K562 (cell line): ENCODE data around the gene CEMIP2. TPM values are rescaled to one million over a fixed set of nuclear protein-coding genes. Genes with fewer than 3 reads are reported as not detected.

ENCODE experiments used
- ATAC-seq: fragments of 200-7000 bp; cut with Tn5 transposase; 3 replicates; pipeline ENCODE4 v1.9.1; 2020; ENCODE audit warnings: moderate library complexity
- BruUV-seq: library from RNA; stranded (reverse); fragments of 400-500 nt; replicated peaks from 2 replicates; lab custom pipeline; 2021; lab: Mats Ljungman, UMichigan
- CTCF ChIA-PET: fragments of 300-600 bp; formaldehyde crosslinking; extraction: SDS; loops from one replicate; lab custom pipeline; 2021; ENCODE audit warnings: low intra/inter-chr PET ratio; lab: Yijun Ruan, JAX
- POLR2A ChIA-PET: fragments of 300-600, 350-650 bp; sonication (Branson Sonifier 250); formaldehyde crosslinking; extraction: SDS; loops from one replicate; lab custom pipeline; 2021; ENCODE audit warnings: antibody characterized with exemption, inconsistent platforms; lab: Yijun Ruan, JAX
- DNase-seq, 4 experiments: peaks; one replicate each; pipeline versions ENCODE4 v3.0.0 to v3.0.0-alpha.2; 2011 to 2018; ENCODE audit warnings: low spot score in 3 of 4, mixed read lengths in 3 of 4; ENCODE audit errors: extremely low read depth in 1 of 4
- FAIRE-seq: peaks from 2 replicates; lab custom pipeline; 2011; peaks lifted over from hg19 to GRCh38; lab: Jason Lieb, UNC
- H2AFZ ChIP-seq: 2 replicates; pipeline ENCODE4 v1.6.0; 2011; ENCODE audit warnings: low read depth, low read length, control low read depth, inconsistent platforms
- H3K27ac ChIP-seq: fragments of 200-600 bp; 3 replicates; pipeline ENCODE4 v1.8.0; 2011; ENCODE audit warnings: low read depth, mild to moderate bottlenecking, control low read depth, inconsistent platforms, low read length, moderate library complexity, mixed read lengths; ENCODE audit errors: extremely low read depth
- H3K27me3 ChIP-seq, 2 experiments: fragments of 300-600 bp in 1 of 2; 2 replicates in 1 of 2; 3 replicates in 1 of 2; pipeline versions ENCODE4 v1.6.0 to v1.8.0; 2011; ENCODE audit warnings: inconsistent platforms in 2 of 2, low read length in 2 of 2, mild to moderate bottlenecking in 1 of 2, mixed read lengths in 1 of 2, moderate library complexity in 1 of 2; ENCODE audit not compliant: control insufficient read depth in 2 of 2, insufficient read depth in 2 of 2
- H3K36me3 ChIP-seq: fragments of 300-600 bp; 3 replicates; pipeline ENCODE4 v1.8.0; 2011; ENCODE audit warnings: mild to moderate bottlenecking, low read length, inconsistent platforms; ENCODE audit not compliant: control insufficient read depth, insufficient read depth
- H3K4me1 ChIP-seq, 2 experiments: fragments of 200-600 bp in 1 of 2; replicated peaks in 1 of 2; 2 replicates in 1 of 2; 3 replicates in 1 of 2; pipeline versions ENCODE4 v1.5.1 to v1.8.0; 2011; ENCODE audit warnings: inconsistent platforms in 2 of 2, low read length in 2 of 2, mild to moderate bottlenecking in 1 of 2, mixed read lengths in 1 of 2, moderate library complexity in 1 of 2; ENCODE audit not compliant: control insufficient read depth in 2 of 2, insufficient read depth in 2 of 2
- H3K4me2 ChIP-seq: 2 replicates; pipeline ENCODE4 v1.6.1; 2011; ENCODE audit warnings: low read length, control low read depth, inconsistent platforms, mixed read lengths; ENCODE audit not compliant: insufficient read depth
- H3K4me3 ChIP-seq: fragments of 200-600 bp; sonication (generic), shearing (Covaris generic); 2 replicates; pipeline ENCODE4 v1.5.1; 2016; ENCODE audit warnings: control low read depth, inconsistent platforms
- H3K79me2 ChIP-seq: fragments of 200-600 bp; 3 replicates; pipeline ENCODE4 v1.8.0; 2011; ENCODE audit warnings: low read length, inconsistent platforms; ENCODE audit not compliant: control insufficient read depth, insufficient read depth
- H3K9ac ChIP-seq, 2 experiments: 2 replicates each; pipeline versions ENCODE4 v1.6.0 to v1.6.1; 2011; ENCODE audit warnings: low read depth in 2 of 2, low read length in 2 of 2, control low read depth in 1 of 2, inconsistent platforms in 1 of 2, mild to moderate bottlenecking in 1 of 2, mixed read lengths in 1 of 2; ENCODE audit not compliant: insufficient read depth in 1 of 2
- H3K9me1 ChIP-seq: one replicate; pipeline ENCODE4 v1.6.0; 2011; ENCODE audit warnings: inconsistent platforms, mild to moderate bottlenecking, low read length, moderate library complexity; ENCODE audit not compliant: control insufficient read depth, insufficient read depth
- H3K9me3 ChIP-seq: replicated peaks from 2 replicates; pipeline ENCODE4 v1.5.1; 2011; ENCODE audit warnings: low read depth, low read length, inconsistent platforms; ENCODE audit not compliant: control insufficient read depth, insufficient read depth
- H4K20me1 ChIP-seq: replicated peaks from 2 replicates; pipeline ENCODE4 v1.6.1; 2011; ENCODE audit warnings: low read length, inconsistent platforms, mixed read lengths; ENCODE audit not compliant: control insufficient read depth, insufficient read depth
- GTF2A2 ChIP-seq: IDR thresholded peaks from 2 replicates; pipeline ENCODE4 v1.6.1; 2016; ENCODE audit warnings: mild to moderate bottlenecking, missing genetic modification characterization, missing compliant biosample characterization
- RHOXF2B ChIP-seq: fragments of 250-450 bp; sonication (Bioruptor Pico); conservative IDR thresholded peaks from 2 replicates; pipeline ENCODE4 v1.5.1; 2021
- ZBTB17 ChIP-seq: fragments of 450-650 bp; formaldehyde crosslinking; IDR thresholded peaks from 2 replicates; pipeline ENCODE4 v1.4.0; 2020; ENCODE audit warnings: mild to moderate bottlenecking
- WGBS: fragments of 100-300 bp; shearing (Covaris generic); methylation state at CpG from one replicate; pipeline ENCODE4 v1.1.6; 2016; ENCODE audit warnings: low coverage, mixed read lengths; ENCODE audit not compliant: insufficient coverage; ENCODE audit errors: missing lambda C conversion rate; 5-methylcytosine and 5-hydroxymethylcytosine counted together
- in situ Hi-C: fragments of 300-500 bp; cut with MboI; formaldehyde crosslinking; loops from 4 replicates; pipeline ENCODE4 v1.15.0; 2018; ENCODE audit warnings: inconsistent platforms, mixed read lengths
- intact Hi-C: fragments of 100-400 bp; cut with micrococcal nuclease; formaldehyde crosslinking; loops from 2 replicates; pipeline ENCODE4 v1.14.2; 2022
- polyA plus RNA-seq, 8 experiments: library from polyadenylated mRNA; depleted of rRNA in 4 of 8; stranded (reverse) in 5 of 8; unstranded in 3 of 8; fragments of >200 nt; fragmentation: Nextera tagmentation in 2 of 8; fragmentation: Illumina TruSeq in 1 of 8; extraction: Ambion mirVana in 2 of 8; extraction: Trizol in 1 of 8; gene quantifications; 2 replicates each; pipeline versions ENCODE4 v1.2.1 to v1.2.3, GENCODE V29; 2011 to 2014; ENCODE audit warnings: inconsistent platforms in 1 of 8, missing spikeins in 1 of 8
- total RNA-seq, 7 experiments: library from RNA; depleted of rRNA in 6 of 7; stranded (reverse); fragments of >200 nt in 6 of 7; fragmentation: Illumina TruSeq in 2 of 7; extraction: Trizol in 2 of 7; gene quantifications; 2 replicates each; pipeline versions ENCODE4 v1.2.1 to v1.2.3, GENCODE V29; 2011 to 2021; ENCODE audit warnings: low replicate concordance in 1 of 7
- TF ChIP-seq, protein P1 (sequence below), 2 experiments: fragments of 450-650 bp in 1 of 2; sonication (generic) in 1 of 2; formaldehyde crosslinking in 1 of 2; IDR thresholded peaks in 1 of 2; conservative IDR thresholded peaks in 1 of 2; 2 replicates each; pipeline versions ENCODE4 v1.6.1 to v1.8.1; 2016 to 2023; ENCODE audit warnings: mild to moderate bottlenecking in 2 of 2, moderate library complexity in 2 of 2, inconsistent platforms in 1 of 2, missing genetic modification reagents in 1 of 2

Gene CEMIP2
- total and polyA plus RNA-seq, 9 of the 15 experiments (the other 6 are each of a cell fraction or from before 2014, with no cell fraction given), result 5.4 to 29.9 (median 14.2) TPM

DNA sequence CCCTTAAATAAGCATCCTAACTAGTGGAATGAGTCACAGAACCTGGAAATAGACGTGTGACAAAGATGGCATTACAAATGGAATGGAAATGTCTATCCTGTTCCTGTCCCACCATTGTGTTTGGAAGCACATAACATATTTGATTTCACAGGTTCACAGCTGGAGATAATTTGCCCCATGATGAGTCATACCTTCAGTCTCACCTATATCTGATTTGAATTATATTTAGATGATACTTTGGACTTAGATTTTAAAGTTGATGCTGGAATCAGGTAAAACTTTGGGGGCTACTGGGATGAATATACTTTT, 92.5 kb downstream of the CEMIP2 start:
- Histone ChIP-seq H3K9ac (no peak overlapping the region), H3K4me3 (no peak overlapping the region), H3K4me2 (no peak overlapping the region), H3K9me1 (no peaks in the 10 kb centered on the region), H3K4me1 (peaks cover 7 to 13% of the 10 kb centered on the region in 2 experiments; a peak in 4 of 5 replicates), H3K27me3 (no peaks in the 10 kb centered on the region), H4K20me1 (no peaks in the 10 kb centered on the region), H3K27ac (no peak overlapping the region), H3K79me2 (no peaks in the 10 kb centered on the region), H3K36me3 (no peaks in the 10 kb centered on the region; the same call in 2 of the 3 replicates), H2AFZ (no peak overlapping the region), H3K9me3 (peaks cover 2% of the 10 kb centered on the region)
- CTCF ChIA-PET, result no interaction called here
- 40% methylated on average over 1 of the region's 1 CpG for WGBS
- DNase-seq, result no peak
- FAIRE-seq, result no peak
- no peak for TF ChIP-seq ZBTB17
- TF ChIP-seq, protein P1, sequence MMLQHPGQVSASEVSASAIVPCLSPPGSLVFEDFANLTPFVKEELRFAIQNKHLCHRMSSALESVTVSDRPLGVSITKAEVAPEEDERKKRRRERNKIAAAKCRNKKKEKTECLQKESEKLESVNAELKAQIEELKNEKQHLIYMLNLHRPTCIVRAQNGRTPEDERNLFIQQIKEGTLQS (IDR thresholded peaks at IDR 0.05), result peak; percentile 41; the same call in 1 of the 2 replicates
- TF ChIP-seq, protein P1 (CRISPR knock-in tag; conservative IDR thresholded peaks at IDR 0.05), result no peak
- no peak for TF ChIP-seq GTF2A2
- no peak for TF ChIP-seq RHOXF2B (CRISPR knock-in tag)
- no peak for ATAC-seq
- POLR2A ChIA-PET, result no interaction called here
- intact Hi-C loops, result no loop called here
- BruUV-seq, result no TSS peak
- in situ Hi-C loops, result no loop called here
